ENCODE results near the gene TRIM47.

- TF ChIP-seq EP300 (IDR thresholded peaks at IDR 0.05) (no peak), POLR2A (IDR thresholded peaks at IDR 0.05; ENCODE audit: low read depth) (no peak), CTCF (IDR thresholded peaks at IDR 0.05) (no peak)
These were observed 53.7 kb downstream of the TRIM47 start for GRCh38 chr17:75824666-75825065.

All from esophagus muscularis mucosa (tissue), 4 donors.